ENCODE measurements around the gene CNTNAP5. TPM values are rescaled to one million over a fixed set of nuclear protein-coding genes. Genes with fewer than 3 reads are reported as not detected.

CNTNAP5 gene
- total and polyA plus RNA-seq, 2 donors (not counting 1 experiment from before 2014, with no cell fraction given), result not detected

DNA sequence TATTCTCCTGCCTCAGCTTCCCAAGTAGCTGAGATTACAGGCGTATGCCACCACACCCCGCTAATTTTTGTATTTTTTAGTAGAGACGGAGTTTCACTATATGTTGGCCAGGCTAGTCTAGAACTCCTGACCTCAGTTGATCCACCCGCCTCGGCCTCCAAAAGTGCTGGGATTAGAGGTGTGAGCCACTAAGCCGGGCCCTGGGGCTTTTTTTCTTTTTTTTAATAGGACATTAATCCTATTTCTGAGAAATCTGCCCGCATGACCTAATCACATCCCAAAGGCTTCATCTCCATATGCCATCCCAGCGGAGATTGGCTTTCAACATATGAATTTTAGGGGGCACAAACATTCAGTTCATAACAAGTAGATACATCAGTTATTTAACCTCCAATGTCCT lies 128.6 kb downstream of the CNTNAP5 start:
- POLR2A ChIA-PET, result no interaction called here
- no peak overlapping the region for H3K27ac Mint-ChIP-seq
- 88% methylated on average over 6 of the region's 8 CpGs for WGBS (ENCODE audit: insufficient coverage)
- Histone ChIP-seq H2AFZ (ENCODE audit: insufficient read depth, low read depth, low read length, poor library complexity, severe bottlenecking) (no peak overlapping the region), H3K27me3 (replicated peaks in 1 of 4; ENCODE audit: control extremely low read depth in 1 of 4, control insufficient read depth in 3 of 4, insufficient read depth in 4 of 4, low read length in 3 of 4) (no peaks in the 10 kb centered on the region), H3K4me1 (ENCODE audit: control insufficient read depth in 2 of 2, insufficient read depth in 2 of 2, low read length in 2 of 2) (no peaks in the 10 kb centered on the region), H3K9ac (ENCODE audit: low read length) (no peak overlapping the region), H4K20me1 (ENCODE audit: control insufficient read depth, insufficient read depth, low read length, poor library complexity, severe bottlenecking) (no peaks in the 10 kb centered on the region), H3K36me3 (replicated peaks in 1 of 2; ENCODE audit: control extremely low read depth in 1 of 2, control insufficient read depth in 1 of 2, extremely low read depth in 1 of 2, insufficient read depth in 2 of 2, low read length in 1 of 2) (no peaks in the 10 kb centered on the region), H3K4me2 (replicated peaks; ENCODE audit: low read depth, low read length, poor library complexity, severe bottlenecking) (no peak overlapping the region), H3K4me3 (ENCODE audit: control extremely low read depth in 1 of 5, extremely low read depth in 1 of 5, insufficient read depth in 1 of 5, low read depth in 2 of 5, low read length in 4 of 5) (no peak overlapping the region), H3K27ac (ENCODE audit: low read length in 2 of 2) (no peak overlapping the region), H3K79me2 (ENCODE audit: control insufficient read depth, insufficient read depth, low read length) (no peaks in the 10 kb centered on the region), H3K9me3 (ENCODE audit: control extremely low read depth in 1 of 3, control insufficient read depth in 2 of 3, insufficient read depth in 1 of 3, low read length in 2 of 3) (peaks cover 0 to 7% (median 2%) of the 10 kb centered on the region in 3 donors)
- TF ChIP-seq, protein P1, sequence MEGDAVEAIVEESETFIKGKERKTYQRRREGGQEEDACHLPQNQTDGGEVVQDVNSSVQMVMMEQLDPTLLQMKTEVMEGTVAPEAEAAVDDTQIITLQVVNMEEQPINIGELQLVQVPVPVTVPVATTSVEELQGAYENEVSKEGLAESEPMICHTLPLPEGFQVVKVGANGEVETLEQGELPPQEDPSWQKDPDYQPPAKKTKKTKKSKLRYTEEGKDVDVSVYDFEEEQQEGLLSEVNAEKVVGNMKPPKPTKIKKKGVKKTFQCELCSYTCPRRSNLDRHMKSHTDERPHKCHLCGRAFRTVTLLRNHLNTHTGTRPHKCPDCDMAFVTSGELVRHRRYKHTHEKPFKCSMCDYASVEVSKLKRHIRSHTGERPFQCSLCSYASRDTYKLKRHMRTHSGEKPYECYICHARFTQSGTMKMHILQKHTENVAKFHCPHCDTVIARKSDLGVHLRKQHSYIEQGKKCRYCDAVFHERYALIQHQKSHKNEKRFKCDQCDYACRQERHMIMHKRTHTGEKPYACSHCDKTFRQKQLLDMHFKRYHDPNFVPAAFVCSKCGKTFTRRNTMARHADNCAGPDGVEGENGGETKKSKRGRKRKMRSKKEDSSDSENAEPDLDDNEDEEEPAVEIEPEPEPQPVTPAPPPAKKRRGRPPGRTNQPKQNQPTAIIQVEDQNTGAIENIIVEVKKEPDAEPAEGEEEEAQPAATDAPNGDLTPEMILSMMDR (IDR thresholded peaks at IDR 0.05), result no peak
- TF ChIP-seq EZH2 (IDR thresholded peaks at IDR 0.05; ENCODE audit: borderline replicate concordance, insufficient read depth, low read depth, low read length, poor library complexity, severe bottlenecking), result no peak
- no peaks in the 10 kb centered on the region for H3K4me1 Mint-ChIP-seq
- CTCF ChIA-PET, result no interaction called here
- DNase-seq (no peak), ATAC-seq (ENCODE audit: low read depth) (no peak)
- intact Hi-C loops (cut with micrococcal nuclease), result no loop called here
- H3K4me3 Mint-ChIP-seq, result no peak overlapping the region
- no peaks in the 10 kb centered on the region for H3K27me3 Mint-ChIP-seq
- peaks cover 6% of the 10 kb centered on the region for H3K9me3 Mint-ChIP-seq (ENCODE audit: insufficient read depth)

DNA sequence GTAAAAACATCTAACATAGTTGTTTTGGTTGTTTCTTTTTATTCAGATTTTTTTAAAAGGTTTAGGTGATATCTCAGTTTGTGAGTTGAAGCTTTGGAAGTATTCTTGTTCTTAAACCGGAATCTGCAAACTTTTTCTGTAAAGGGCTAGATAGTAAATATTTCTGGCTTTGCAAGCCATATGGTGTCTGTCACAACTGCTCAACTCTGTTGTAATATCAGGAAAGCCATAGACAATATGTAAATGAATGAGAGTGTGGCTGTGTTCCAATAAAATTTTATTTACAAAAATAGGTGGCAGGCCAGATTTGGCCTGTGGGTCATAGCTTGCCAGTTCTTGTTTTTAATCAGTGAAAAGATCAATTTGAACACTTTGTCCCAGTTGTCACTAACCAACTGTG lies 134.1 kb downstream of the CNTNAP5 start:
- POLR2A ChIA-PET, result no interaction called here
- WGBS (ENCODE audit: insufficient coverage), result 86% methylated on average over 1 of the region's 1 CpG

More for the DNA sequence above, 134.1 kb downstream of the CNTNAP5 start:
- no peaks in the 10 kb centered on the region for H3K4me1 ChIP-seq (ENCODE audit: control insufficient read depth in 2 of 2, insufficient read depth in 2 of 2, low read length in 2 of 2)
- H2AFZ ChIP-seq (ENCODE audit: insufficient read depth, low read depth, low read length, poor library complexity, severe bottlenecking), result no peak overlapping the region
- Mint-ChIP-seq H3K27ac (no peak overlapping the region), H3K9me3 (ENCODE audit: insufficient read depth) (peaks cover 6% of the 10 kb centered on the region), H3K4me3 (no peak overlapping the region), H3K27me3 (no peaks in the 10 kb centered on the region), H3K4me1 (no peaks in the 10 kb centered on the region)
- no peaks in the 10 kb centered on the region for H4K20me1 ChIP-seq (ENCODE audit: control insufficient read depth, insufficient read depth, low read length, poor library complexity, severe bottlenecking)
- no peak overlapping the region for H3K4me2 ChIP-seq (replicated peaks; ENCODE audit: low read depth, low read length, poor library complexity, severe bottlenecking)
- peaks cover 0 to 2% (median 0%) of the 10 kb centered on the region in 3 donors for H3K9me3 ChIP-seq (ENCODE audit: control extremely low read depth in 1 of 3, control insufficient read depth in 2 of 3, insufficient read depth in 1 of 3, low read length in 2 of 3)
- H3K79me2 ChIP-seq (ENCODE audit: control insufficient read depth, insufficient read depth, low read length), result no peaks in the 10 kb centered on the region
- TF ChIP-seq, protein P1 (IDR thresholded peaks at IDR 0.05), result no peak
- H3K4me3 ChIP-seq (ENCODE audit: control extremely low read depth in 1 of 5, extremely low read depth in 1 of 5, insufficient read depth in 1 of 5, low read depth in 2 of 5, low read length in 4 of 5), result no peak overlapping the region
- no peak overlapping the region for H3K9ac ChIP-seq (ENCODE audit: low read length)
- H3K27ac ChIP-seq (ENCODE audit: low read length in 2 of 2), result no peak overlapping the region
- ATAC-seq (ENCODE audit: low read depth), result no peak
- CTCF ChIA-PET, result no interaction called here
- intact Hi-C loops (cut with micrococcal nuclease), result no loop called here
- H3K27me3 ChIP-seq (replicated peaks in 1 of 4; ENCODE audit: control extremely low read depth in 1 of 4, control insufficient read depth in 3 of 4, insufficient read depth in 4 of 4, low read length in 3 of 4), result no peaks in the 10 kb centered on the region
- H3K36me3 ChIP-seq (replicated peaks in 1 of 2; ENCODE audit: control extremely low read depth in 1 of 2, control insufficient read depth in 1 of 2, extremely low read depth in 1 of 2, insufficient read depth in 2 of 2, low read length in 1 of 2), result no peaks in the 10 kb centered on the region
- no peak for DNase-seq
